ENCODE data around the gene LRP5. TPM values are rescaled to one million over a fixed set of nuclear protein-coding genes. Genes with fewer than 3 reads are reported as not detected.
"Not testable (repeated sequence)": the region's sequence is repeated elsewhere in the genome, so short reads cannot be mapped to it uniquely, and the experiment has no call there.

LRP5 gene
- total RNA-seq, 1 donor: 0.42 TPM

GRCh38 chr11:68340003-68340767 is 27.8 kb downstream of the LRP5 start:
- H3K4me3 ChIP-seq (ENCODE audit: low read length): no peak overlapping the region
- peaks cover 28% of the 10 kb centered on the region for H3K4me1 ChIP-seq (ENCODE audit: insufficient read depth, low read length)
- H3K27me3 ChIP-seq (ENCODE audit: insufficient read depth, low read length): no peaks in the 10 kb centered on the region
- H3K9me3 ChIP-seq (ENCODE audit: low read depth, low read length): no peaks in the 10 kb centered on the region

GRCh38 chr11:68340784-68341556 is 28.6 kb downstream of the LRP5 start:
- Histone ChIP-seq H3K9me3 (ENCODE audit: low read depth, low read length) (no peaks in the 10 kb centered on the region), H3K4me1 (ENCODE audit: insufficient read depth, low read length) (peaks cover 22% of the 10 kb centered on the region), H3K4me3 (ENCODE audit: low read length) (no peak overlapping the region), H3K27me3 (ENCODE audit: insufficient read depth, low read length) (no peaks in the 10 kb centered on the region)

GRCh38 chr11:68341557-68342458 is 29.4 kb downstream of the LRP5 start:
- Histone ChIP-seq H3K9me3 (ENCODE audit: low read depth, low read length) (no peaks in the 10 kb centered on the region), H3K4me1 (ENCODE audit: insufficient read depth, low read length) (peaks cover 18% of the 10 kb centered on the region), H3K27me3 (ENCODE audit: insufficient read depth, low read length) (no peaks in the 10 kb centered on the region), H3K4me3 (ENCODE audit: low read length) (no peak overlapping the region)

- no peaks in the 10 kb centered on the region for H3K9me3 ChIP-seq (ENCODE audit: low read depth, low read length)
- H3K4me3 ChIP-seq (ENCODE audit: low read length): no peak overlapping the region
- H3K27me3 ChIP-seq (ENCODE audit: insufficient read depth, low read length): no peaks in the 10 kb centered on the region
- H3K4me1 ChIP-seq (ENCODE audit: insufficient read depth, low read length): peaks cover 10% of the 10 kb centered on the region
Observed at GRCh38 chr11:68342459-68343158, 30.2 kb downstream of the LRP5 start.

- peaks cover 6% of the 10 kb centered on the region for H3K4me1 ChIP-seq (ENCODE audit: insufficient read depth, low read length)
- no peaks in the 10 kb centered on the region for H3K27me3 ChIP-seq (ENCODE audit: insufficient read depth, low read length)
- H3K4me3 ChIP-seq (ENCODE audit: low read length): no peak overlapping the region
- H3K9me3 ChIP-seq (ENCODE audit: low read depth, low read length): no peaks in the 10 kb centered on the region
Observed at GRCh38 chr11:68343761-68344256, 31.4 kb downstream of the LRP5 start.

DNA sequence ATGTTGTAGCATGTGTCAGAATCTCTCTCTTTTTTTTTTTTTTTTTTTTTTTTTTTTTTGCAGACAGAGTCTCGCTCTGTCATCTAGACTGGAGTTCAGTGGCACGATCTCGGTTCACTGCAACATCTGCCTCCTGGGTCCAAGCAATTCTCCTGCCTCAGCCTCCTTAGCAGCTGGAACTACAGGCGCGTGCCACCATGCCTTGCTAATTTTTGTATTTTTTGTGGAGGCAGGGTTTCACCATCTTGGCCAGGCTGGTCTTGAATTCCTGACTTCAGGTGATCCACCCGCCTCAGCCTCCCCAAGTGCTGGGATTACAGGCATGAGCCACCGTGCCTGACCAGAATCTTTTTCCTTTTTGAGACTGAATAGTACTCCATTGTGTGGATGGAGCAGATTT is 32.4 kb downstream of the LRP5 start:
- not testable (repeated sequence) for H3K9me3 ChIP-seq (ENCODE audit: low read depth, low read length); H3K27me3 ChIP-seq (ENCODE audit: insufficient read depth, low read length); H3K4me1 ChIP-seq (ENCODE audit: insufficient read depth, low read length); H3K4me3 ChIP-seq (ENCODE audit: low read length)

GRCh38 chr11:68345776-68346461 is 33.5 kb downstream of the LRP5 start:
- Histone ChIP-seq H3K4me1 (ENCODE audit: insufficient read depth, low read length) (no peaks in the 10 kb centered on the region), H3K27me3 (ENCODE audit: insufficient read depth, low read length) (no peaks in the 10 kb centered on the region), H3K9me3 (ENCODE audit: low read depth, low read length) (no peaks in the 10 kb centered on the region), H3K4me3 (ENCODE audit: low read length) (no peak overlapping the region)

GRCh38 chr11:68346462-68346790 is 34.0 kb downstream of the LRP5 start:
- Histone ChIP-seq H3K9me3 (ENCODE audit: low read depth, low read length) (no peaks in the 10 kb centered on the region), H3K4me3 (ENCODE audit: low read length) (no peak overlapping the region), H3K27me3 (ENCODE audit: insufficient read depth, low read length) (no peaks in the 10 kb centered on the region), H3K4me1 (ENCODE audit: insufficient read depth, low read length) (no peaks in the 10 kb centered on the region)

- Histone ChIP-seq H3K9me3 (ENCODE audit: low read depth, low read length) (no peaks in the 10 kb centered on the region), H3K4me1 (ENCODE audit: insufficient read depth, low read length) (no peaks in the 10 kb centered on the region), H3K27me3 (ENCODE audit: insufficient read depth, low read length) (no peaks in the 10 kb centered on the region), H3K4me3 (ENCODE audit: low read length) (no peak overlapping the region)
Observed at GRCh38 chr11:68347345-68347744, 35.0 kb downstream of the LRP5 start.

- no peaks in the 10 kb centered on the region for H3K4me1 ChIP-seq (ENCODE audit: insufficient read depth, low read length)
- H3K4me3 ChIP-seq (ENCODE audit: low read length): no peak overlapping the region
- H3K9me3 ChIP-seq (ENCODE audit: low read depth, low read length): no peaks in the 10 kb centered on the region
- H3K27me3 ChIP-seq (ENCODE audit: insufficient read depth, low read length): no peaks in the 10 kb centered on the region
Observed at GRCh38 chr11:68347841-68348240, 35.5 kb downstream of the LRP5 start.

DNA sequence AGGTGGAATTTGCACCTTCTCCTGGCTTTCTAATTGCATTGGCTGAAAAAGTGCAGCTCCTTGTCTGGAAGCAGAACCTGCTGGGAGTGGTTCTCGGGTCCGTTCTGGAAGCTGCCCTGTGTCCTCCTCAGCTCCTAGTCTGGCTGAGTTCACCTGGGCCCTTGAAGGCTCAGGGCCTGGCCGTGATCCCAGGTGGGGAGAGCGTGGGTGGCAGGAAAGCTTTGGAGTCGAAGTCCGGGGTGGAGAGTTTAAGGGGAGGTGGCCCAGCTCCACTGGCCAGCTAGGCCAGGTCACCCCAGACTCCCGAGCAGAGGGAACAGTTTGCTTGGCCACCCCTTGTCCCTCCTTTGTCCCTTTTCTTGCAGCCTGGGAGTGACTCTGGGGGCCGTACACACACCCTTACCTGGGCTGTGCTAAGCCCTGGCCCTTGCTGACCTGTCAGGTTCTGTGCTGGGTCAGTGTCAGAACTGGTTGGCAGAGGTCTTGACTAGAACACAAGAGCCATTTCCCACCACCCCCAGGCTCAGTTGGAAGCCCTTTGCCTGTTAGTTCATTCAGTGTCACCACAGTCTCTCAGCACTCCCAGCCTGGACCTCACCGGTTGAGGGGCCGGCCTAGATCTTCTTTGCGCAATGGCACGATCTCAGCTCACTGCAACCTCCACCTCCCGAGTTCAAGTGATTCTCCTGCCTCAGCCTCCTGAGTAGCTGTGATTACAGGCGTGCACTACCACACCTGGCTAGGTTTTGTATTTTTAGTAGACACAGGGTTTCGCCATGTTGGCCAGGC is 37.3 kb downstream of the LRP5 start:
- H3K4me1 ChIP-seq (ENCODE audit: insufficient read depth, low read length): no peaks in the 10 kb centered on the region
- H3K27me3 ChIP-seq (ENCODE audit: insufficient read depth, low read length): no peaks in the 10 kb centered on the region
- H3K4me3 ChIP-seq (ENCODE audit: low read length): no peak overlapping the region
- H3K9me3 ChIP-seq (ENCODE audit: low read depth, low read length): no peaks in the 10 kb centered on the region

DNA sequence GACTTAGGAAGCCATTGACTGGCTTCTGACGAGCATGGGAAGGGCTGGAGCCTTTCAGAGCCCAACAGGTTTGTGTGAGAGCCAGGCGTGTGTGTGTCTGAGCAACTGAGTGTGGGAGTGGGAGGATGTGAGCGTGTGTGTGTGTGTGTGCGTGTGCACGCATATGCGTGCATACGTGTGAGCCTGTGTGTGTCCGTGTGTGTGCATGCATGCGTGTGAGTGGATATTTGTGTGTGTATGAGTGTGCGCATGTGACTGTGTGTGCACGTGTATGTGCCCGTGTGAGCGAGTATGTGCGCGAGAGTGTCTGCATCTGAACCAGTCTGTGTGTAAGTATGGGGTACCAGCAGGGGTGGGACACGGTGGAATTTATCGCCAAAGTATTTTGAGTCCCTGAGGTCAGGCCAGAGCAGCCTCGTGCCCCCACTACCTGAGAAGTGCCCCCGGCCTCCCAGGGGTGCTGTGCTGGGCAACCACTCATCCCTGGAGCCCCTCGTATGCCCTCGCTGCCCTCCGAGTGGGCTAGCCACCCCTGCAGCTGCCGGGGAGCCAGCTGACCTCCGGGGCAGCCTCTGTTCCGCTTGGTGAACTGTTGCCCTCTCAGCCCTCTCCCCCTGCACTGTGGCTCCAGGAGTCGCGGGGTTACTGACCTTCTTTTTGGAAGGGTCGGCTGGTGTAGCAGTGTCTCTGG is 38.5 kb downstream of the LRP5 start:
- H3K4me3 ChIP-seq (ENCODE audit: low read length): no peak overlapping the region
- no peaks in the 10 kb centered on the region for H3K27me3 ChIP-seq (ENCODE audit: insufficient read depth, low read length)
- H3K4me1 ChIP-seq (ENCODE audit: insufficient read depth, low read length): no peaks in the 10 kb centered on the region
- no peaks in the 10 kb centered on the region for H3K9me3 ChIP-seq (ENCODE audit: low read depth, low read length)
